H1 (cell line): ENCODE data around the gene ZNF211. TPM values are rescaled to one million over a fixed set of nuclear protein-coding genes. Genes with fewer than 3 reads are reported as not detected.
A peak's percentile ranks its signal among the peaks of the same experiment; 100 is the strongest.

Source experiments
- ASH2L ChIP-seq: fragments of 200-600, 300-600 bp; sonication (generic); IDR thresholded peaks from one replicate; pipeline ENCODE4 v1.7.1; 2017; ENCODE audit warnings: low read length
- CEBPB ChIP-seq: IDR thresholded peaks from 2 replicates; pipeline ENCODE4 v1.6.1; 2012; ENCODE audit warnings: low read depth, low read length
- CHD7 ChIP-seq: fragments of 300-600 bp; sonication (generic); IDR thresholded peaks from 2 replicates; pipeline ENCODE4 v1.7.1; 2012; ENCODE audit warnings: low read length, moderate library complexity, mild to moderate bottlenecking, inconsistent platforms; ENCODE audit not compliant: insufficient replicate concordance
- EGR1 ChIP-seq: IDR thresholded peaks from 2 replicates; pipeline ENCODE4 v1.6.1; 2011; ENCODE audit warnings: low read depth, low read length, borderline replicate concordance
- KDM4A ChIP-seq: IDR thresholded peaks from one replicate; pipeline ENCODE4 v1.7.1; 2012; ENCODE audit warnings: low read depth, mild to moderate bottlenecking, moderate library complexity, low read length, inconsistent platforms; ENCODE audit not compliant: severe bottlenecking
- NANOG ChIP-seq: IDR thresholded peaks from 2 replicates; pipeline ENCODE4 v1.6.1; 2011; ENCODE audit warnings: low read length, low read depth, mild to moderate bottlenecking, inconsistent platforms; ENCODE audit not compliant: insufficient read depth, poor library complexity, severe bottlenecking
- RFX5 ChIP-seq: IDR thresholded peaks from 2 replicates; pipeline ENCODE4 v1.6.1; 2011; ENCODE audit warnings: low read depth, low read length, improper control_type of control experiment, borderline replicate concordance
- RNF2 ChIP-seq: fragments of 200-900, 300-1000 bp; sonication (generic); IDR thresholded peaks from 2 replicates; pipeline ENCODE4 v1.7.1; 2016; ENCODE audit warnings: borderline replicate concordance, low read depth, mild to moderate bottlenecking, antibody characterized with exemption, low read length; ENCODE audit not compliant: poor library complexity, severe bottlenecking; ENCODE audit errors: missing control alignments
- SP4 ChIP-seq: IDR thresholded peaks from 2 replicates; pipeline ENCODE4 v1.6.1; 2012; ENCODE audit warnings: low read length, inconsistent platforms
- YY1 ChIP-seq: IDR thresholded peaks from 2 replicates; pipeline ENCODE4 v1.6.1; 2011; ENCODE audit warnings: low read depth, mild to moderate bottlenecking, low read length
- polyA plus RNA-seq, 7 experiments: library from polyadenylated mRNA; depleted of rRNA in 3 of 7; stranded (reverse) in 5 of 7; unstranded in 2 of 7; fragments of >200 nt in 5 of 7; fragments of 200-250 nt in 2 of 7; gene quantifications; 1 replicate in 5 of 7; 2 replicates in 1 of 7; 4 replicates in 1 of 7; pipeline versions ENCODE4 v1.2.1 to v1.2.3, GENCODE V29; 2011 to 2013; ENCODE audit warnings: missing spikeins in 2 of 7, mixed read lengths in 2 of 7
- total RNA-seq: library from RNA; stranded (reverse); fragmentation: NEBNext Ultra II Directional; extraction: Animal tissue kit (Norgen Biotek cat#: 25700); gene quantifications from 2 replicates; pipeline ENCODE4 v1.2.1, GENCODE V29; 2021

Gene ZNF211
- total and polyA plus RNA-seq, 2 of the 8 experiments (the other 6 are each of a cell fraction or from before 2014, with no cell fraction given): 7.5 to 15.7 TPM

DNA sequence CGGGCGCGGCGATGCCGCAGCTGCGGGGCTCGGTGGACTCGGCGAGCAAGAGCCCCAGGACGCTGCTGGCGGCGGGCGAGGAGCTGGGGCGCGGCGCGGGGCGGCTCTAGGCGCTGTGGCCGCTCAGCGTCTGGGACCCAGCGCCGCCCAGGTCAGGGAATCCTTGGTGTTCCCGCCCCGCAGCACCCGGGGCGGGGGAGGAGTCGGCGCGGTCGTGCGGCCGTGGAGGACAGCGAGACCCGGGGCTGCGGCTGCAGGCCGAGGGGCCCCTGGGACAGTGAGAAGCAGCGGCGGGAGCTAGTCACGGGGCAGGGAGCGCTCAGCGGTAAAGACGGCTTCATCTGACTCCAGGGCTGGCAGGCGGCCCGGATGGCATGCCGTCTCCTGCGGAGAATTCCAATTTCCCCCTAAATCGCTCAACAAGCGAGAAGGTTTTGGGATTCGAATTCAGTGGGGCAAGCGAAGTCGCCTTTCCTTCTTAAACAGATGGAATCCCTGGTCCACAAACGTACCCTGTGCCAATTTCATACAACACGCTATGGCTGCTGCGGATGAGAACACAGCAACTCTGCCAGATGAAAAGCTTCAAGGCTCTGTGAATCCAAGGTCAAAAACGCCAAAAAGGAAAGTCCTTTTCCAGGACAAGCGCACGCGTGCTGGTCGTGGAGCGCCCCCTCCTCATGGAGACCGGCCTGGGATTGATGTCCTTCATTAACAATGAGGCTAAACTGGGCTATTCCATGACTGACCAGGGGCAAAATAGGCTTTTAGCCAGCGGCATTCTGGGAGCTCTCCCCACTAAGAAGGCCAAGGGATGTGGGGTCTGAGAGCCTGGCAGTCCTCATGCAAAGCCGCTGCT, 31.5 kb downstream of the ZNF211 start (continued):
- TF ChIP-seq CHD7 (no peak), ASH2L (peak; percentile 66), KDM4A (peak; percentile 34), YY1 (0 out of 2 replicates have a peak, but pooled peaks have one; percentile 6), RNF2 (no peak), SP4 (no peak), RFX5 (no peak), CEBPB (no peak), NANOG (no peak), EGR1 (no peak)
